ENCODE data around the gene GFRA4.

DNA sequence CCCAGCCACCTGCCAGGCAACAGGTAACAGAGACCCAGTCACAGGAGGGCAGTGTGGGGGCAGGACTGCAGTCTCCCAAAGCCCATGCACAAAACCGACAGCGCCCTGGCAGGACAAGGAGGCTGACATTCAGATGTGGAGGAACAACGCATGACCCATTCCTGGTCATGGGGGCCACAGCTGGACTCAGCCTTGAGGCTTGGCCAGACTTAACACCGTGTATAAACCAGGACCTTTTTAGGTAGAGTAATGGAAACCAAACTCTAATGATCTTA is 8.1 kb downstream of the GFRA4 start:
- no peak for TF ChIP-seq POLR2AphosphoS5 (IDR thresholded peaks at IDR 0.05; ENCODE audit: low read depth, low read length)
- TF ChIP-seq, protein P1, sequence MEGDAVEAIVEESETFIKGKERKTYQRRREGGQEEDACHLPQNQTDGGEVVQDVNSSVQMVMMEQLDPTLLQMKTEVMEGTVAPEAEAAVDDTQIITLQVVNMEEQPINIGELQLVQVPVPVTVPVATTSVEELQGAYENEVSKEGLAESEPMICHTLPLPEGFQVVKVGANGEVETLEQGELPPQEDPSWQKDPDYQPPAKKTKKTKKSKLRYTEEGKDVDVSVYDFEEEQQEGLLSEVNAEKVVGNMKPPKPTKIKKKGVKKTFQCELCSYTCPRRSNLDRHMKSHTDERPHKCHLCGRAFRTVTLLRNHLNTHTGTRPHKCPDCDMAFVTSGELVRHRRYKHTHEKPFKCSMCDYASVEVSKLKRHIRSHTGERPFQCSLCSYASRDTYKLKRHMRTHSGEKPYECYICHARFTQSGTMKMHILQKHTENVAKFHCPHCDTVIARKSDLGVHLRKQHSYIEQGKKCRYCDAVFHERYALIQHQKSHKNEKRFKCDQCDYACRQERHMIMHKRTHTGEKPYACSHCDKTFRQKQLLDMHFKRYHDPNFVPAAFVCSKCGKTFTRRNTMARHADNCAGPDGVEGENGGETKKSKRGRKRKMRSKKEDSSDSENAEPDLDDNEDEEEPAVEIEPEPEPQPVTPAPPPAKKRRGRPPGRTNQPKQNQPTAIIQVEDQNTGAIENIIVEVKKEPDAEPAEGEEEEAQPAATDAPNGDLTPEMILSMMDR (IDR thresholded peaks at IDR 0.05) = no peak
- TF ChIP-seq, protein P2, sequence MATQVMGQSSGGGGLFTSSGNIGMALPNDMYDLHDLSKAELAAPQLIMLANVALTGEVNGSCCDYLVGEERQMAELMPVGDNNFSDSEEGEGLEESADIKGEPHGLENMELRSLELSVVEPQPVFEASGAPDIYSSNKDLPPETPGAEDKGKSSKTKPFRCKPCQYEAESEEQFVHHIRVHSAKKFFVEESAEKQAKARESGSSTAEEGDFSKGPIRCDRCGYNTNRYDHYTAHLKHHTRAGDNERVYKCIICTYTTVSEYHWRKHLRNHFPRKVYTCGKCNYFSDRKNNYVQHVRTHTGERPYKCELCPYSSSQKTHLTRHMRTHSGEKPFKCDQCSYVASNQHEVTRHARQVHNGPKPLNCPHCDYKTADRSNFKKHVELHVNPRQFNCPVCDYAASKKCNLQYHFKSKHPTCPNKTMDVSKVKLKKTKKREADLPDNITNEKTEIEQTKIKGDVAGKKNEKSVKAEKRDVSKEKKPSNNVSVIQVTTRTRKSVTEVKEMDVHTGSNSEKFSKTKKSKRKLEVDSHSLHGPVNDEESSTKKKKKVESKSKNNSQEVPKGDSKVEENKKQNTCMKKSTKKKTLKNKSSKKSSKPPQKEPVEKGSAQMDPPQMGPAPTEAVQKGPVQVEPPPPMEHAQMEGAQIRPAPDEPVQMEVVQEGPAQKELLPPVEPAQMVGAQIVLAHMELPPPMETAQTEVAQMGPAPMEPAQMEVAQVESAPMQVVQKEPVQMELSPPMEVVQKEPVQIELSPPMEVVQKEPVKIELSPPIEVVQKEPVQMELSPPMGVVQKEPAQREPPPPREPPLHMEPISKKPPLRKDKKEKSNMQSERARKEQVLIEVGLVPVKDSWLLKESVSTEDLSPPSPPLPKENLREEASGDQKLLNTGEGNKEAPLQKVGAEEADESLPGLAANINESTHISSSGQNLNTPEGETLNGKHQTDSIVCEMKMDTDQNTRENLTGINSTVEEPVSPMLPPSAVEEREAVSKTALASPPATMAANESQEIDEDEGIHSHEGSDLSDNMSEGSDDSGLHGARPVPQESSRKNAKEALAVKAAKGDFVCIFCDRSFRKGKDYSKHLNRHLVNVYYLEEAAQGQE (IDR thresholded peaks at IDR 0.05; ENCODE audit: insufficient read depth in 1 of 2, low read depth in 2 of 2, low read length in 1 of 2) = no peak
